ENCODE data around the gene APOD.
"Not testable (repeated sequence)": the region's sequence is repeated elsewhere in the genome, so short reads cannot be mapped to it uniquely, and the experiment has no call there.

The APOD gene

DNA sequence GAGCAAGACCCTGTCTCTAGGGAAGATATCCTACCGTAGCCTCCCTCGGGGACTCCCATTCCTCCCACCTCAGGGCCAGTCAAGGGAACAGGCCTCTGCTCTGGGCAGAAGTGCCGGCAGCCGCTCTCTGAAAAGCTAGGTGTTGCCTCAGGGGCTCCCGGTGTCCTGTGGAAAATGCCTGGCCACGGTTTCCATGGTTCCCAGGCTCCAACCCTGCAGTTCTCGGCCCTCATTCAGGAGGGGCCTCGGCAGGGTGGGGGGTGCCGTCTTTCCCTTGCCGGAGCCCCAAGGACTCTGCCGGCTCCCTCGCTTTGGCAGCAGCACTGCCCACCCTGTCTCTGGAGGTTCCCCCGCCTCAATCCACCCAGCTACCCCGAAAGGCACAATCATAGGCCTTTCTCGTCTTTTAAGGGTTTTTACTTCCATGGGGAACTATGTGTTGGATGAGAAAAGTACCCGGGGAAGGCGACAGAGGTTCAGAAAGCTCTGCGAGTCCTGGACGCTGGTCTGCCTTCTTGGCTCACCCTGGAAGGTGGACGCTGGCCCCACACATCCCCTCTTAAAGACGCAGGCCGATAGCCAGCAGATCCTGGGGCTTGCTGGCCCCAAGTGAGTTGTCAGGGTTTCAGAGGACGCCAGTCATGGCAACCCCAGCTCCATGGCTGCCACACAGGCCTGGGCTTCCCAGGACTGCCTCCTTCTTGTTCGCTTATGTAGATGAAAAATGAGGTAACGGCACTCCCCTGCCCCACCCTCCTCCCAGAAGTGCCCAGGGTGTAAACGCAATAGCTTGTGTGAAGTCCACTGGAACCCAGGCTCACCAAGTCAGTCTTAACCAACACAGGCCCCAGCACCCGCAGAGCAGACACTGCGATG lies 34.3 kb upstream of the APOD start:
- DNase-seq, result not testable (repeated sequence)

DNA sequence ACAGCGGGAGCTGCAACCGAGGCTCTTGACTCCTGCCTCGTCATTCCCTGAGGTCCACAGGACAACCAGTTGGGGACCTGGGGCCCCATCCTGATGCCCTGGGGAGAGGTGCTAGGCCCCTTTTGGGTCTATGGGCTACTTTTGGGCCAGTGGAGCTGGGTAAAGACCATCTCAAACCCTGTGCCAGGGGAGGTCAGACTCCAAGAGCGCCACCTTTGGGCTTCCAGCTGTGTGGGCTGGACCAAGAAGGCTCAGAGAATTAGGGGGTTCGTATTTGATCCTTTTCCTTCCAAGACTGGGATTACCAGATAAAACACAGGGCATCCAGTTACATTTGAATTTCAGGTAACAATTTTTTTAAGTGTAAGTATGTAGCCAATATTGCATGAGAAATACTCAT lies 33.4 kb upstream of the APOD start:
- not testable (repeated sequence) for DNase-seq

DNA sequence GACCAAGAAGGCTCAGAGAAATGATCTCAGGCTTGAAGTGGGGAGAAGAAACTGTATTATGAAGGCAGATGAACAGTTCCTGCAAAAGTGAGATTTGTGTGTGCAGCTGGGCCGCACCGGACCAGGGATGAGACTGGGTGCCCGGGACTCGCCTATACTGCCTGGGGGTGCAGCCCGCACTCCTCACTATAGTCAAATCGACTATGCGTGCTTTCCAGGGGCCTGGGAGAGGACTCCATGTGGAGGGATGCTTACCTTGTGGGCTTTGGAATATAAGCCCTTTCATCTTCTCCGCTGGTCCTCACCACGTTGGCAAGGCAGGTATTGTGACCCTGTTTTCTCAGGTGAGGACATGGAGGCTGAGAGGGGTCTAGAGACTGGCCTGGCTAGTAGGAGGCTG lies 32.9 kb upstream of the APOD start:
- DNase-seq, result no peak

DNA sequence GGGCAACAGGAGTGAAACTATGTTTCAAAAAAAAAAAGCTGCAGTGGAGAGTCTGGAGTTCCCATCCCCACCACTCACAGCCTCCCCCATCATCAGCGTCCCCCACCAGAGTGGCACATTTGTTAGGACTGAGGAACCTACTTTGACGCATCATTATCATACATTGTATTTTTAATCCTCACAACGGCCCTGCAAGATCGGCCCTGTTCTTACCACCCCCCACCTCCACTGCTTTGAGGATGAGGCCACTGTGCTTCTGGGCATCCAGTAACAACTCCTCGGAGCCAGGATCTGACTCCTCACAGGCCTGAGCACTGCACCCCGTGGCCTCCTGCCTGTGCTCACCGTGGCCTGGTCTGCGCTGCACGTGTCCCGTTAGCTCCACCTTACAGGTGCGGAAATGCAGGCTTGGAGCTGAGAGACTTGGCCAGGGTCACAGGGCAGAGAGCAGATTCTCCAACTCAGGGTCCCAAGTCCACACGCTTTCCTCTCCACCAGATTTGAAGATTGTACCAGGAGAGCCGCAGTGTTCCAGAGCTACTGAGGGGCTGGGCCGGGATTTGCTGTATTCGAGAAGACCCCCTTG lies 32.3 kb upstream of the APOD start:
- not testable (repeated sequence) for DNase-seq

DNA sequence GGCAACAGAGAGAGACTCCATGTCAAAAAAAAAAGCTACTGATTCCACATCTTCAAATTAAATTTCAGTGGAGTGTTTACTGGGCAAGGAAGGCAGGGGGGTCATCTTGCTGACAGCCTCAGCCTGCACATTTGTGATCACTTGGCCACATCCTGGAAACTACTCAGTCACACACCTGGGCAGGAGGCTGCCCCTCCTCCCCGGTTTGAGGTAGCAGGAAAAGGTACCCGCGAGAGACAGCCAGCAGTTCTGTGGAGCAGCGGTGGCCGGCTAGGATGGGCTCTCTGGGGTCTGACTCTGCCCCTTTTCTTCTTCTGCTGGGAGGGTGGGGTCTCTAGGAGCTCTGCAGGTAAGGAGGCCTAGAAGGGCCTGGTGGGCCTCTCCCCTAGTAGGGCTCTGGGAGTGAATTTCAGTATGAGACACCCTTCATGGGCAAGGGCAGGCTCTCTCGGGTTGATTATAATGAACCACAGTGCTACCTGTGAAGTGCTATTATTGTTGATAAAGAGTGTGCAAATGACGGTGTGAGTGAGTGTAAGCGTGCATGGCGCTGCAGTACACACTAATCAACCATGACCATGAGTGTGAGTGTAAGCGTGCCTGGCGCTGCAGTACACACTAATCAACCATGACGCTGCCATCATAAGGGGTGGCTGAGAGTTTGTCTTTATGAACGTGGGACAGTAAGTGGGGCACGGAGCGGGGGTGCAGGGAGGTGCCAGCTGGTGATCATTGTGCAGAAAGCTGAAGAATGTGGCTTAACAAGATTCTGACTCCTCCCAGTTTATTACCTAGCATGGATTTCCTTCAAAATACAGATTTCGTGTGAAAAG lies 31.1 kb upstream of the APOD start:
- peak in 1 of 2 donors; percentile 22 for DNase-seq

DNA sequence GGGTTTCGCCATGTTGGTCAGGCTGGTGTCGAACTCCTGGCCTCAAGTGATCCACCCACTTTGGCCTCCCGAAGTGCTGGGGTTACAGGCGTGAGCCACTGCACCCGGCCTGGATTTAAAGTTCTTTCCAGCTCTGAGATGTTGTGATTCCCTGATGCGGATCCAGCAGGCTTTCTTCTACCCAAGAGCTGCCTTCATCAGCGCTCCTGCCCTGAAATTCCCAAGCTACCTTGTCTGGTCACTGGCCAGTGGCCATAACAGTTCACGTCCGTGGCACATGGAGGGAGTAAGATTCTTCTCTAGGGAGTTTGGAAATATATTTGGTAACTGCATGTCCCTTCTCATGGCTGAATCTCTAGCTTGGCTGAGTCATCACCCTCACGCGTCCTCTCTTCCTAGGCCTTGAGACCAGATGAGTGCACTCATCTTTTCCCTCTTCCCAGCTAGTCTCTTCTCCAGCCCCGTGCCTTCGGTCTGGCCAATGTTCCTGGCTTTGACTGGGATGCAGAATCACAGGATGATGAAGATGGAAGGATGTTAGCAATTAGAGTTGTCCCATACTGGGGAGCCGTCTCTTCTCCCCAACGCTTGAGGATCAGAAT lies 29.8 kb upstream of the APOD start:
- DNase-seq, result no peak

DNA sequence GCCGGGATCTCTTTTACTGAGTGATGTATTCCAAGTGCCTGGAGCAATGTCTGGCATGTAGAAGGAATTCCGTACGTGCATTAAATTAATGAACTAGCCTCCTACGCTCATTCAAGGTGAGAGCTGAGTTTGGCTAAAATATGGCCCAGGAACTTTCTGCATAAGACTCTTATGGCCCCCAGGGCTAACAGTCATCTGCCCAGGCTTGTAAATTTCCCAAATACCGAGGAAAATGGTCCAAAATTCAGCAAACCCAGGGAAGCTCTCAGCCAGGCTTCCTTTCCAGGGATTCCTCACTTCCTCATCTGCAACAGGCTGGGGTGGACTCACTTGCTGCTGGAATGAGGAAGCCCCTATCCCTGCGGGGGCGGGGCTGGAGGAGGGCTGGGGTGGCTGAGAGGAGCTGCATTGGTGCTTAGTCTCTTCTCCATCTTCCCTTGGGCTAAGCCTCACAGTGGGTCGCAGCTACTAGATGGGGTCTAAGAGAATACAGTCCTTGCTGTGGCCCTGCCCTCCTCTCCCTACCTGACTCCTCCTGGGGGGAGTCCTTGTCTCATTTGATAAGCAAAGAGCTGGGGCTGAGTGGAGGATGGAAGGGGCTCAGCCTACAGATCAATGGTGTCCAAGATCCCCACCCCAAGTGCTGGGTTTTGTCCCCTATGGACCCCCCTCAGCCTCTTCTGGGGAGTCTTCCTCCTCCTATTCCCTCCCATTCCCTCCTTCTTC lies 28.5 kb upstream of the APOD start:
- DNase-seq, result no peak

DNA sequence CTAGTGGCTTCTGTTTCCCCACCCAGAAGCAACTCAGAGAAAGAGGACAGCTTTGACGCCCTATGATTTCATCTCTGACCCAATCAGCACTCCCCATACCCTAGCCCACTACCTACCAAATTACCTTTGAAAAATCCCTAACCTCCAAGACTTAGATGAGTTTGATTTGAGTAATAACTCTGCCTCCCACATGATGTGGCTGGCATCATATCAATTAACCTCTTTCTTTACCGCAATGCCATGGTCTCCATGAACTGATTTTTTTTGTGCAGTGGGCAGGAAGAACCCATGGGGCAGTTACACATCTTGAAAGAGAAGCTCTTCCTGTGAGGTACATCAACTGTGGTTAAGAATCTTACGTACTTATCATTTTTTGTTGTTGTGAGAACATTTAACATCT lies 25.5 kb upstream of the APOD start:
- peak; percentile 16 to 62 for DNase-seq

DNA sequence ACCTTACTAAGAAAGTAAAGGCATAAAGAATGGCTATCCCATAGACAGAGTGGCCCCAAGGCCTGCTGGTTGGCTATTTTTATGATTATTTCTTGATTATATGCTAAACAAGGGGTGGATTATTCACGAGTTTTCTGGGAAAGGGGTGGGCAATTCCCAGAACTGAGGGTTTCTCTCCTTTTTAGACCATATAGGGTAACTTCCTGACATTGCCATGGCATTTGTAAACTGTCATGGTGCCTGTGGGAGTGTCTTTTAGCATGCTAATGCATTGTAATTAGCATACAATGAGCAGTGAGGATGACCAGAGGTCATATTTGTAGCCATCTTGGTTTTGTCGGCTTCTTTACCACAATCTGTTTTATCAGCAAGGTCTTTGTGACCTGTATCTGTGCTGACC lies 18.0 kb upstream of the APOD start:
- DNase-seq, result not testable (repeated sequence)

DNA sequence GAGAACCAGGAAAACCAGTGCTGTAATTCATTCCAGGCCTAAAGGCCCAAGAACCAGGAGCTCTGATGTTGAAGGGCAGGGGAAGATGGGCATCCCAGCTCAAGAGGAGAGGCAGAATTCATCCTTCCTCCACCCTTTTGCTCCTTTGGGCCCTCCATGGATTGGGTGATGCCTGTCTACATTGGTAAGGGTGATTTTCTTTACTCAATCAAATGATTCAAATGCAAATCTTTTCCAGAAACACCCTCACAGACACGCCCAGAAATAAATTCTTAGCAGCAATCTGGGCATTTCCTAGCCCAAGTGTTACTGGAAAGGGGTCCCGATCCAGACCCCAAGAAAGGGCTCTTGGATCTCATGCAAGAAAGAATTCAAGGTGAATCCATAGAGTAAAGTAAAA lies 17.6 kb upstream of the APOD start:
- DNase-seq, result no peak

DNA sequence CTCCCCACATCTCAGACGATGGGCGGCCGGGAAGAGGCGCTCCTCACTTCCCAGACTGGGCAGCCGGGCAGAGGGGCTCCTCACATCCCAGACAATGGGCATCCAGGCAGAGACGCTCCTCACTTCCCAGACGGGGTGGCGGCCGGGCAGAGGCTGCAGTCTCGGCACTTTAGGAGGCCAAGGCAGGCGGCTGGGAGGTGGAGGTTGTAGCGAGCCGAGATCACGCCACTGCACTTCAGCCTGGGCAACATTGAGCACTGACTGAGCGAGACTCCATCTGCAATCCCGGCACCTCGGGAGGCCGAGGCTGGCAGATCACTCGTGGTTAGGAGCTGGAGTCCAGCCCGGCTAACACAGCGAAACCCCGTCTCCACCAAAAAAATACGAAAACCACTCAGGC lies 16.2 kb upstream of the APOD start:
- not testable (repeated sequence) for DNase-seq

DNA sequence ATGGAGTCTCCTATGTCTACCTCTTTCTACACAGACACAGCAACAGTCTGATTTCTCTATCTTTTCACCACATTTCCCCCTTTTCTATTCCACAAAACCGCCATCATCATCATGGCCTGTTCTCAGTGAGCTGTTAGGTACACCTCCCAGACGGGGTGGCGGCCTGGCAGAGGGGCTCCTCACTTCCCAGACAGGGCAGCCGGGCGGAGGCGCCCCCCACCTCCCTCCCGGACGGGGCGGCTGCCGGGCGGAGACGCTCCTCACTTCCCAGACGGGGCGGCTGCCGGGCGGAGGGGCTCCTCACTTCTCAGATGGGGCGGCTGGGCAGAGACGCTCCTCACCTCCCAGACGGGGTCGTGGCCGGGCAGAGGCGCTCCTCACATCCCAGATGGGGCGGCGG lies 15.8 kb upstream of the APOD start:
- DNase-seq, result not testable (repeated sequence)

DNA sequence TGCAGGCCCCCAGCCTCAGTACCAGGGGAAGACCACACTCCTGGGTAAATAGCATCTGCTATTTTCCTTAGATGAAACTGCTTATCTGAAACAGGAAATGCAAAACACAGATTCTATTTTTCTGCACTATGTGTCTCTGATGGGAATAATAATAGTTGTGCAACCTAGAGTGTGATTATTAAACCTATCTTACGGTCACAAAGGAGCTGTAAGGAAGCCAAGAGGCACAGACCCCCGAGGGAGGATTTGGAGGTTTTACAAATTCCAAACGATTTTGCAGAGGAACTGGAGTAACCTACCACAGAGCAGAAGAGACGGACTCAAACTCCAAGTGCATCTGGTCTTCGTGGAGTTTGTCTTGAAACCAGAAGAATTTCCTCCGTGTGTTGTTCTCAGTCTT lies 14.1 kb upstream of the APOD start:
- no peak for DNase-seq

DNA sequence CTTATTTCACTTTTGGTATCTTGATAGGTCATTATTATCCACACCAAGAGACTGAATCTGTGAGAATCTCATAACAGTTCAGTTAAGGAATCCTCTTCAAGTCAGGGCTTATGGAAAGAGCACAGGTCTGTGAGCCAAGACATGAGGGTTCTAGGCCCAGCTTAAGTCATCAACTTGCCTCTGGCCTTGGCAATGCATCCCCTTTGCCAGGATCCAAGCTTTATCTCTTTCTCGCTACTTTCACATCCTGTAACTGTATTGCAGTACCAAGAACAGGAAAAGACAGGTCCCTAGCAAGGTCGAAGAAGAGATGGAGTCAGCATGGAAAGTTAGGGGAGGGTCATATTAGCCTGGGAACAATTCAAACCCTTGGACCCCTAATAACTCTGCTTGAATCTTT lies 13.5 kb upstream of the APOD start:
- DNase-seq, result no peak

DNA sequence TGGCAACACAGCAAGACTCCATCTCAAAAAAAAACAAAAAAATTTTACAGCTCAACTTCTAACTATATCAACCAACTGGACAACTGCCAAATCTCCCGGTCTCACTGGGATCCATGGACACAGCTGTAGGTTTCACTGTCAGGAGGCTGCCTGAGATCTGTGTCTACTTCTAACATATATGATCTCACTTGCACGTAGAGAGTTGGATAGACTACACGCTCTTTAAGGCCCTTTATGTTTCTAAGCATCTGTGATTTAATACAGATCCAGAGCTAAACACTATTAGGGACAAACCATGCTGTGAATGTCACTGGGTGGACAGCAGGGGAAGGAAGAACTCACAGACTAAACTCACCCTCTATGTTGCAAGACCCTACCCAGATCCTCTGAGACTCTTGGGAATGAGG lies 13.0 kb upstream of the APOD start:
- no peak for DNase-seq

DNA sequence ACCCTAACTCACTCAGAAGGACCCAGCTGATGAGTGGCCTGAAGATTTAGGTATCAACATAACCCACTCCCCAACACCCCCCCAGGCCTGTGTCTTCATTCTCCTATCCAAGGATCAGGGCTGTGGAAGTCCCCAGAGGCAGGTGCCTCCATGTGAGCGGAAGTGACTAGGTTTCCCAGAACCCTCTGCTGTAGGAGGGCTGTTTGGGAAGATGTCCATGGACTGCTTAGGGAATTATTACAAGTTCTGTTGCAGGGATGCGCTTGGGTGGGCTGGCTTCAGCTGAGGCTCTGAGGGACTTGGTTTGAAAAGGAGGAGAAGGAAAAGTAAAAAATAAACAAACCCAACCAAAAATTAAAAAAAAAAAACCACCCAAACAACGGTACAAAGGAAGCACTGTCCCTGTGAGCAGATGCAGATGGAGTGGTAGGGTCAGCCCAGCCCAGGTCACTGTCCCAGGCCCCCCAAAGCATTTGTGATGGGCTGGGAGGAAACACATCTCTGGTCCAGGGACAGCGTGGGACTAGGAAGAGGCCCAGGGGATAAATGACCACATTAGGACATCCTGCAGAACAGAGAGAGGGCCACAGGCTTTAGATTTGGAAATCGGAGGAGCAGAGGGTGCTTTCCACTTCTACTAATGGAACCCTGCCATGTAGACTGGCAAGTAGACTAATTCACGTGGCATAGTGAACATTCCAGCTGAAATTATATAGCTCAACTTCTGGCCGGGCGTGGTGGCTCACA lies 12.2 kb upstream of the APOD start:
- no peak for DNase-seq

DNA sequence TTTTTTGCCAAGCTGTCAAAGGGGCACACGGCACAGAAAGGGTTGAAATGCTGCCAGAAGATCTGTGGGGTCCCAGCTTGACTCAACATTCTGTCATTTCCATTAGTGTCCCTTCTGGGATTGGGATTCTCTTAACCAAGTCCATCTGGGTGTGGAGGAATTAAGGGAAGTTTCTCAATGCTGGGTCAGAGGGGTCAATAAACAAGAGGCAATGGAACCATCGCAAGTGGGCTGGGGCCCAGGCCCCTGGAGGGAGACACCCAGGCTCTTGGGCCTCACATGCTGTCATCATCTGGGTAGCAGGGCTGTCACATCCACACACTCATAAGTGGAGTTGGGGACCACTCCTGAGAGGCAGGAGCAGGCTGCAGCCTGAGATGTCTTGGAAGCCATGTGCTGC lies 8.1 kb upstream of the APOD start:
- DNase-seq, result no peak

DNA sequence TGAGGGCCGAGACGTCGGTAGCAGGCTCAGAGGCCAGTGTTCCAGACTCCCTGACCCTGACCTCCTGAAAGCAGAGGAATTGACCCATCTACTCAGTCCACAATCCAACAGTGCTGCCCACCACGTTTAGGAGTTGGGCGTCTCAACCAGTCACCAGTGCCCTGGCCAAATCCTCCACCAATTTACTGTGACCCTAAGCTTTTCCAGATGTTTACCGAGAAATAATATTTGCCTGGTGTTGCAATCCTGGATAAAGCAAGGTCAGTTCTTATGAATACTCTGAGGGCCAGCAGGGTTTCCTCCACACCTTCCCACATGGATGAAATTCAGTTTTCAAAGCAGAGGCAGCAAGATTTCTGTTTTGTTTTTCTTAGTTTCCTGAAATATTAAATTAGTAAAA lies 7.5 kb upstream of the APOD start:
- DNase-seq, result no peak

DNA sequence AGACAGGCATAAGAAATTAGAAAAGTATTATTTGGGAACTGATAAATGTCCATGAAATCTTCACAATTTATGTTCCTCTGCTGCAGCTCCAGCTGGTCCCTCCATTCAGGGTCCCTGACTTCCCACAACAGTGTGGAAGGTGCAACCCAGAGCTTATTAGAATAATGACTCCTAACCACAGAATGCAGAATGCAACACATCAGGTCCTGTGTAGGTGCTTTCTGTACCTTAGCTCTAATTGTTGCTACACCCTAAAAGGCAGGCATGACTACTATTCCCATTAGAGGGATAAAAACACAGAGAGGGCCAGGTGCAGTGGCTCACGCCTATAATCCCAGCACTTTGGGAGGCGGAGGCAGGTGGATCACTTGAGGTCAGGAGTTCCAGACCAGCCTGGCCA lies 6.6 kb upstream of the APOD start:
- not testable (repeated sequence) for DNase-seq

DNA sequence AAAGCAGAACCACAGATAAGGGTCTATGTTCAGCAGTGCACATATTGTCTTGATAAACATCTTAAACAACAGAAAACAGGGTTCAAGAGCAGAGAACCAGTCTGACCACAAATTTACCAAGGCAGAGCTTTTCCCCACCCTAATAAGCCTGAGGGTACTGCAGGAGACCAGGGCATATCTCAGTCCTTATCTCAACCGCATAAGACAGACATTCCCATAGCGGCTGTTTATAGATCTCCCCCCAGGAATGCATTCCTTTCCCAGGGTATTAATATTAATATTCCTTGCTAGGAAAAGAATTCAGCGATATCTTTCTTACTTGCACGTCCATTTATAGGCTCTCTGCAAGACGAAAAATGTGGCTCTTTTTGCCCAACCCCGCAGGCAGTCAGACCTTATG lies 6.1 kb upstream of the APOD start:
- not testable (repeated sequence) for DNase-seq

DNA sequence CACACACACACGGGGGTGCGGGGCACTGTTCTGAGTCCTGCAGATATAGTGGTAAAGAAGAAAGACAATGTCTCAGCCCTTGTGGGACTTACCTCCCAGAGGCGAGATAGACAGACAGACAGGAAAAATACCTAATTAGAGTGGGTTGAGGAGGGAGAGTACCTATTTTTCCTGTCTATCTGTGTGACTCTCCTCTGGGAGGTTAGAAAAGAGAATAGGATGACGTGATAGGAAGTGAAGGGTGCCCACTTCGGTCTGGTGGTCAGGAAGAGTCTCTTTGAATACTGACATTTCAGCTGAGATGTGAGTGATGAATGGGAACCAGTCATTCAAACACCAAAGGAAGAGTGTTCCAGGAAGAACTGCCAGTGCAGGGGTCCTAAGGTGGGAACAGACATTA lies 4.1 kb upstream of the APOD start:
- no peak for DNase-seq

DNA sequence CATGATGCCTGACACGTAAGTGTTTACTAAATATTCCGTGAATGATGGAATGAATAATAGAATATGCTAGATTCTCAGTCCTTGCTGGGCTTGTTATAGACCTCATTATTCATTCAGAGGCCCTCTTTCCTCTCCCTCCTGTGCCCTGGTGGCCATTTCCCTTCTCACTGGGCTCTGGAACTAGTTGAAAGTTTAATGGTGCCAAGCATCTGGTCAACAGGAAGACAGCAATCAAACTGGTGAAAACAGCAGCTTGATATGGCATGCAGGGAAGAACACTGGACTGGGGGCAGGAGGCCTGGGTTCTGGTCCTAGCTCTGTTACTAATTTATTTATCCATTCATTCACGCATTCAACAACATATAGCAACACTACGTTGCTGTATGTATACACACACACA lies 3.7 kb upstream of the APOD start:
- no peak for DNase-seq

Data from CD4-positive, alpha-beta T cell treated with Interferon alpha-2 for 1 hour (primary cell).